H1 (cell line): ENCODE measurements around the gene ICAM5. TPM values are rescaled to one million over a fixed set of nuclear protein-coding genes. Genes with fewer than 3 reads are reported as not detected.

ENCODE experiments used
- CTCF ChIA-PET: fragments of 300-600 bp; sonication (Branson Sonifier 250); formaldehyde crosslinking; loops from one replicate; lab custom pipeline; 2021; ENCODE audit not compliant: partially characterized antibody; lab: Charles Lee
- POLR2A ChIA-PET: fragments of 300-600 bp; sonication (Branson Sonifier 250); formaldehyde crosslinking; loops from one replicate; lab custom pipeline; 2021; ENCODE audit warnings: inconsistent platforms; ENCODE audit not compliant: partially characterized antibody; lab: Charles Lee
- DNase-seq, 2 experiments: peaks; one replicate each; pipeline versions ENCODE4 v3.0.0 to v3.0.0-alpha.2; 2010 to 2022; ENCODE audit warnings: low spot score in 2 of 2, low read depth in 1 of 2, mixed read lengths in 1 of 2
- FAIRE-seq: peaks from 2 replicates; lab custom pipeline; 2011; peaks lifted over from hg19 to GRCh38; lab: Jason Lieb, UNC
- H2AFZ ChIP-seq: 2 replicates; pipeline ENCODE4 v1.8.1; 2012; ENCODE audit warnings: low read length, inconsistent platforms
- H2AK5ac ChIP-seq: 2 replicates; pipeline ENCODE4 v1.6.1; 2013; ENCODE audit warnings: low read depth, low read length
- H2BK120ac ChIP-seq: replicated peaks from 2 replicates; pipeline ENCODE3; 2013; ENCODE audit warnings: low read depth, low read length, inconsistent platforms
- H2BK12ac ChIP-seq: 2 replicates; pipeline ENCODE4 v1.6.1; 2013; ENCODE audit warnings: low read depth, low read length
- H2BK15ac ChIP-seq: 2 replicates; pipeline ENCODE4 v1.6.1; 2013; ENCODE audit warnings: low read length
- H2BK20ac ChIP-seq: 2 replicates; pipeline ENCODE4 v1.6.1; 2013; ENCODE audit warnings: low read length
- H2BK5ac ChIP-seq: 2 replicates; pipeline ENCODE4 v1.6.1; 2013; ENCODE audit warnings: low read depth, low read length
- H3K14ac ChIP-seq: 2 replicates; pipeline ENCODE4 v1.6.1; 2013; ENCODE audit warnings: inconsistent platforms; ENCODE audit not compliant: insufficient read length
- H3K18ac ChIP-seq: 2 replicates; pipeline ENCODE4 v1.6.1; 2013; ENCODE audit warnings: low read length; ENCODE audit errors: extremely low read depth
- H3K23ac ChIP-seq: 2 replicates; pipeline ENCODE4 v1.6.1; 2013; ENCODE audit warnings: inconsistent platforms; ENCODE audit not compliant: insufficient read length
- H3K23me2 ChIP-seq: 2 replicates; pipeline ENCODE4 v1.6.1; 2013; ENCODE audit warnings: low read depth, low read length
- H3K27ac ChIP-seq: 2 replicates; pipeline ENCODE4 v1.6.1; 2011; ENCODE audit warnings: low read depth, low read length, inconsistent platforms
- H3K27me3 ChIP-seq, 4 experiments: replicated peaks in 1 of 4; 1 replicate in 1 of 4; 2 replicates in 3 of 4; pipeline versions ENCODE4 v1.6.1 to v1.8.1; 2011 to 2013; ENCODE audit warnings: low read length in 3 of 4, mild to moderate bottlenecking in 3 of 4, inconsistent platforms in 2 of 4, mixed read lengths in 2 of 4, moderate library complexity in 1 of 4; ENCODE audit not compliant: control insufficient read depth in 3 of 4, insufficient read depth in 3 of 4; ENCODE audit errors: extremely low read depth in 1 of 4
- H3K36me3 ChIP-seq, 4 experiments: 2 replicates each; pipeline versions ENCODE4 v1.6.1 to v1.8.1; 2011 to 2013; ENCODE audit warnings: mild to moderate bottlenecking in 4 of 4, low read length in 3 of 4, moderate library complexity in 2 of 4, control low read depth in 1 of 4, inconsistent platforms in 1 of 4; ENCODE audit not compliant: insufficient read depth in 4 of 4, control insufficient read depth in 2 of 4
- H3K4ac ChIP-seq: replicated peaks from 2 replicates; pipeline ENCODE3; 2013; ENCODE audit warnings: low read length, low read depth, mixed read lengths, inconsistent platforms; ENCODE audit not compliant: insufficient read length
- H3K4me1 ChIP-seq, 4 experiments: replicated peaks in 1 of 4; 1 replicate in 1 of 4; 2 replicates in 3 of 4; pipeline versions ENCODE4 v1.6.1 to v1.8.1; 2011 to 2013; ENCODE audit warnings: low read length in 3 of 4, inconsistent platforms in 2 of 4, mixed read lengths in 1 of 4; ENCODE audit not compliant: insufficient read depth in 4 of 4, control insufficient read depth in 3 of 4
- H3K4me2 ChIP-seq, 2 experiments: 2 replicates each; pipeline versions ENCODE4 v1.6.1 to v1.8.1; 2011 to 2013; ENCODE audit warnings: low read depth in 2 of 2, low read length in 2 of 2, control low read depth in 1 of 2, inconsistent platforms in 1 of 2, mild to moderate bottlenecking in 1 of 2; ENCODE audit not compliant: insufficient read depth in 1 of 2
- H3K4me3 ChIP-seq, 4 experiments: fragments of 200-600, 300-600 bp in 1 of 4; sonication (generic), shearing (Covaris generic), sonication (Bioruptor Twin) in 1 of 4; 2 replicates each; pipeline versions ENCODE4 v1.5.1 to v1.8.1; 2011 to 2016; ENCODE audit warnings: low read length in 4 of 4, low read depth in 3 of 4, control low read depth in 2 of 4, inconsistent platforms in 2 of 4, mild to moderate bottlenecking in 2 of 4, mixed read lengths in 1 of 4, moderate library complexity in 1 of 4; ENCODE audit not compliant: insufficient read depth in 2 of 4; ENCODE audit errors: extremely low read depth in 1 of 4
- H3K56ac ChIP-seq: replicated peaks from 2 replicates; pipeline ENCODE3; 2013; ENCODE audit warnings: low read depth, mild to moderate bottlenecking, mixed read lengths, low read length, inconsistent platforms; ENCODE audit not compliant: insufficient read length
- H3K79me1 ChIP-seq: 2 replicates; pipeline ENCODE4 v1.6.1; 2013; ENCODE audit warnings: low read depth, low read length, control low read depth
- H3K79me2 ChIP-seq, 2 experiments: 2 replicates each; pipeline versions ENCODE4 v1.6.1 to v1.8.1; 2012 to 2013; ENCODE audit warnings: low read length in 2 of 2, mild to moderate bottlenecking in 2 of 2, inconsistent platforms in 1 of 2; ENCODE audit not compliant: insufficient read depth in 2 of 2, control insufficient read depth in 1 of 2
- H3K9ac ChIP-seq, 4 experiments: replicated peaks in 1 of 4; 1 replicate in 1 of 4; 2 replicates in 3 of 4; pipeline versions ENCODE4 v1.6.1 to v1.8.1; 2011 to 2013; ENCODE audit warnings: low read depth in 3 of 4, low read length in 3 of 4, control low read depth in 2 of 4, mild to moderate bottlenecking in 2 of 4, moderate library complexity in 2 of 4, inconsistent platforms in 1 of 4; ENCODE audit errors: extremely low read depth in 1 of 4
- H3K9me3 ChIP-seq, 2 experiments: 2 replicates each; pipeline versions ENCODE4 v1.6.1 to v1.8.1; 2012 to 2013; ENCODE audit warnings: mild to moderate bottlenecking in 2 of 2, moderate library complexity in 2 of 2, control low read depth in 1 of 2, inconsistent platforms in 1 of 2, low read depth in 1 of 2, low read length in 1 of 2, mixed read lengths in 1 of 2; ENCODE audit not compliant: insufficient read depth in 2 of 2
- H4K20me1 ChIP-seq, 2 experiments: replicated peaks in 1 of 2; 2 replicates each; pipeline versions ENCODE3 to v1.8.1; 2011 to 2013; ENCODE audit warnings: inconsistent platforms in 2 of 2, low read length in 2 of 2, mild to moderate bottlenecking in 1 of 2; ENCODE audit not compliant: insufficient read depth in 2 of 2, control insufficient read depth in 1 of 2
- H4K5ac ChIP-seq: 2 replicates; pipeline ENCODE4 v1.6.1; 2013; ENCODE audit warnings: low read length, low read depth, mixed read lengths, inconsistent platforms; ENCODE audit not compliant: insufficient read length
- H4K8ac ChIP-seq: 2 replicates; pipeline ENCODE4 v1.8.0; 2013; ENCODE audit warnings: mild to moderate bottlenecking, moderate library complexity, low read length, inconsistent platforms; ENCODE audit not compliant: insufficient read depth; ENCODE audit errors: extremely low read depth
- H4K91ac ChIP-seq: replicated peaks from 2 replicates; pipeline ENCODE3; 2013; ENCODE audit warnings: low read length, mixed read lengths, inconsistent platforms; ENCODE audit not compliant: insufficient read length
- ATF2 ChIP-seq: IDR thresholded peaks from 2 replicates; pipeline ENCODE4 v1.6.1; 2012; ENCODE audit warnings: low read length, inconsistent platforms
- BACH1 ChIP-seq: IDR thresholded peaks from 2 replicates; pipeline ENCODE4 v1.6.1; 2012; ENCODE audit warnings: low read length, improper control_type of control experiment
- CEBPB ChIP-seq: IDR thresholded peaks from 2 replicates; pipeline ENCODE4 v1.6.1; 2012; ENCODE audit warnings: low read depth, low read length
- CREB1 ChIP-seq: IDR thresholded peaks from 2 replicates; pipeline ENCODE4 v1.6.1; 2012; ENCODE audit warnings: inconsistent platforms
- JUN ChIP-seq: IDR thresholded peaks from 2 replicates; pipeline ENCODE4 v1.6.1; 2011; ENCODE audit warnings: low read depth, mild to moderate bottlenecking, improper control_type of control experiment, low read length
- NRF1 ChIP-seq: IDR thresholded peaks from 2 replicates; pipeline ENCODE4 v1.6.1; 2011; ENCODE audit warnings: mild to moderate bottlenecking, low read depth, low read length, improper control_type of control experiment
- POLR2A ChIP-seq, 2 experiments: IDR thresholded peaks; 1 replicate in 1 of 2; 2 replicates in 1 of 2; pipeline ENCODE4 v1.6.1; 2011; ENCODE audit warnings: low read depth in 2 of 2, low read length in 2 of 2, mild to moderate bottlenecking in 2 of 2; ENCODE audit errors: control extremely low read depth in 1 of 2
- RNF2 ChIP-seq: fragments of 200-900, 300-1000 bp; sonication (generic); IDR thresholded peaks from 2 replicates; pipeline ENCODE4 v1.7.1; 2016; ENCODE audit warnings: borderline replicate concordance, low read depth, mild to moderate bottlenecking, antibody characterized with exemption, low read length; ENCODE audit not compliant: poor library complexity, severe bottlenecking; ENCODE audit errors: missing control alignments
- RXRA ChIP-seq: IDR thresholded peaks from 2 replicates; pipeline ENCODE4 v1.6.1; 2011; ENCODE audit warnings: low read depth, mild to moderate bottlenecking, low read length, moderate library complexity; ENCODE audit not compliant: insufficient read depth
- SP1 ChIP-seq: IDR thresholded peaks from 2 replicates; pipeline ENCODE4 v1.6.1; 2011; ENCODE audit warnings: low read depth, low read length
- WGBS, 2 experiments: shearing (Covaris generic) in 1 of 2; methylation state at CpG; one replicate each; pipeline versions ENCODE4 v1.1.6 to v1.1.7; 2013 to 2015; ENCODE audit warnings: low lambda C conversion rate in 2 of 2, mixed read lengths in 2 of 2, inconsistent platforms in 1 of 2, low coverage in 1 of 2, missing lambda C conversion rate in 1 of 2; ENCODE audit not compliant: insufficient replicate concordance in 2 of 2, insufficient coverage in 1 of 2, insufficient read length in 1 of 2; ENCODE audit errors: extremely low coverage in 1 of 2, missing lambda C conversion rate in 1 of 2; 5-methylcytosine and 5-hydroxymethylcytosine counted together
- polyA plus RNA-seq, 7 experiments: library from polyadenylated mRNA; depleted of rRNA in 3 of 7; stranded (reverse) in 5 of 7; unstranded in 2 of 7; fragments of >200 nt in 5 of 7; fragments of 200-250 nt in 2 of 7; gene quantifications; 1 replicate in 5 of 7; 2 replicates in 1 of 7; 4 replicates in 1 of 7; pipeline versions ENCODE4 v1.2.1 to v1.2.3, GENCODE V29; 2011 to 2013; ENCODE audit warnings: missing spikeins in 2 of 7, mixed read lengths in 2 of 7
- total RNA-seq: library from RNA; stranded (reverse); fragmentation: NEBNext Ultra II Directional; extraction: Animal tissue kit (Norgen Biotek cat#: 25700); gene quantifications from 2 replicates; pipeline ENCODE4 v1.2.1, GENCODE V29; 2021

The ICAM5 gene
- total and polyA plus RNA-seq, 2 of the 8 experiments (the other 6 are each of a cell fraction or from before 2014, with no cell fraction given), result 3.9 to 4.8 TPM

GRCh38 chr19:10299545-10300458 lies 10.1 kb downstream of the ICAM5 start:
- Histone ChIP-seq H4K20me1 (peaks cover 0 to 4% of the 10 kb centered on the region in 2 experiments), H3K14ac (no peak overlapping the region), H3K36me3 (0 out of 8 replicates have a peak, but pooled peaks cover 0 to 5% (median 0%) of the 10 kb centered on the region in 4 experiments), H3K9ac (no peak overlapping the region), H3K79me1 (no peaks in the 10 kb centered on the region), H2BK5ac (no peak overlapping the region), H2BK120ac (no peak overlapping the region), H2AFZ (no peak overlapping the region), H3K4me3 (no peak overlapping the region), H3K9me3 (no peaks in the 10 kb centered on the region), H3K4ac (no peak overlapping the region), H3K79me2 (no peaks in the 10 kb centered on the region), H3K4me2 (no peak overlapping the region), H3K4me1 (peaks cover 0 to 9% (median 2%) of the 10 kb centered on the region in 4 experiments; a peak in 4 of 7 replicates), H3K56ac (no peak overlapping the region), H3K27me3 (peaks cover 2 to 26% (median 22%) of the 10 kb centered on the region in 4 experiments), H4K5ac (no peak overlapping the region), H4K8ac (no peak overlapping the region), H3K23ac (no peak overlapping the region), H2AK5ac (no peak overlapping the region), H4K91ac (no peak overlapping the region), H3K27ac (no peak overlapping the region), H2BK15ac (no peak overlapping the region), H3K18ac (no peak overlapping the region), H2BK20ac (no peak overlapping the region), H3K23me2 (peaks cover 8% of the 10 kb centered on the region; the same call in 1 of the 2 replicates), H2BK12ac (no peak overlapping the region)
- FAIRE-seq (no peak), DNase-seq (no peak)
- WGBS, 2 experiments, result 88% methylated on average over 14 of the region's 14 CpGs; no CpG with 5 or more reads in 1 of the 2 experiments
- ChIA-PET POLR2A (interaction anchor here (0.6 to 1.7 kb wide), 3 partner anchors 10 to 28 kb away, joined by 3 to 5 read pairs (median 4); partner anchors contain the start of genes ICAM5 and ZGLP1), CTCF (interaction anchor here (0.6 to 2.7 kb wide), 10 partner anchors 10 to 89 kb away, joined by 3 to 9 read pairs (median 4); partner anchors contain the start of genes ICAM1, ICAM5, RAVER1 and ZGLP1)
- TF ChIP-seq RNF2 (no peak), CREB1 (no peak), BACH1 (no peak), CEBPB (no peak), JUN (no peak), POLR2A (IDR thresholded peaks at IDR 0.05; ENCODE audit: control extremely low read depth in 1 of 2, low read depth in 2 of 2, low read length in 2 of 2) (no peak), ATF2 (no peak), NRF1 (no peak), SP1 (no peak), RXRA (no peak)
